NCI-H2196 (cell line): Measurements from ENCODE around the gene SPATA22.
"Not testable (repeated sequence)": the region's sequence is repeated elsewhere in the genome, so short reads cannot be mapped to it uniquely, and the experiment has no call there.

Source experiments
- DNase-seq: peaks from one replicate; lab custom pipeline; 2025; ENCODE audit not compliant: unreplicated experiment; lab: John Stamatoyannopoulos, UW

The SPATA22 gene

DNA sequence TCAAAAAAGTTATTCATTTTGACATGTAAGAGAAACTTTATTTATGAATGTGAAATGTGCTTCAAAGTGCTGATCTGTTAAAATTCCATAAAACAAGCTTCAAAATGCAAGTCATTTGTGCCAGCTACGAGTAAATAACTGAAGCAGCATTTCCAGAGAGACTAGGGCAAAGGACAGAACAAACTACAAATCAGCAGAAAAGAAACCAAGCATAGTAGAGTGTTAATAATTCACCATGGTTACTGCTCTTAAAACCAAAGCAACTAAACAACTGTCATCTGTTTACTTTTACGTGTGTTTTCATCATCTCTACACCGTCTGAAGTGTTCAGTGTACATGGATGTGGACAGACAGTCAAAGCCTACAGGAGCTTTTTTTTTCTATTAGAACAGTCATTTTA lies 2.6 kb upstream of the SPATA22 start:
- no peak for DNase-seq

DNA sequence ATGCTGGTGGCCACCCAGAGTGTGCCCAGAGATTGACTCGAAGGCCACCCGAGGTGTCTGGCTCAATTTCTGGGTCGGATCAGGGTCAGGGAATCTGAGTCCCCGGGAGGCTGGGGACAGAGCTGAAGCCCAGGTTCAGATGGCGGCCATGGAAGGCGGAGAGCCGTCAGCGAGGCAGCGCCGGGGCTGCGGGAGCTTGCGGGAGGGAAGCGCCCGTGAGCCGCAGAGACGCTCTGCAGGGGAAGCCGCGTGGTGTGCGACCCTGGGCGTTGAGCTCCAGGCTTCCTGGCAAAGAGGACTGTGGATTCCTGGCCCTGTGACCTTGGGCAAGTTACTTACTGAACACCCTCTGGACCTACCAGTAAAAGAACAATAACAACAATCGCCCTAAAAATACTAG lies 518 bp upstream of the SPATA22 start:
- no peak for DNase-seq

DNA sequence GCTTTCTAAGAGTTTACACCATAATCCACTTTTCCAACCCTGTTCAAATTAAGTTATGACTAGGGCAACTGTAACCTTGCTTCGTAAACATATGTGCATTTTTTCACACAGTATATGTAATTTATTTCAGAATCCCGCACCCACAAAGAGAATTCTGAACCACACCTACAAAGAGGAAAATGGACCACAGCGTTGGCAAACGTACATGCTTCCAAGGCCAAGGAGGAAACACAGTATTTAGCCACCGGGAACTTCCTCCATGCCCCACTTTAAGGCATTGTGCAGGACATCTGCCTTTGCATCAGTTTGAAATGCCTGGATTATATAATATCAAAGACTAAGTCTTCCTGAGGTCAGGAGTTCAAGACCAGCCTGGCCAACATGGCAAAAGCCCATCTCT lies 2.1 kb downstream of the SPATA22 start:
- DNase-seq: no peak

DNA sequence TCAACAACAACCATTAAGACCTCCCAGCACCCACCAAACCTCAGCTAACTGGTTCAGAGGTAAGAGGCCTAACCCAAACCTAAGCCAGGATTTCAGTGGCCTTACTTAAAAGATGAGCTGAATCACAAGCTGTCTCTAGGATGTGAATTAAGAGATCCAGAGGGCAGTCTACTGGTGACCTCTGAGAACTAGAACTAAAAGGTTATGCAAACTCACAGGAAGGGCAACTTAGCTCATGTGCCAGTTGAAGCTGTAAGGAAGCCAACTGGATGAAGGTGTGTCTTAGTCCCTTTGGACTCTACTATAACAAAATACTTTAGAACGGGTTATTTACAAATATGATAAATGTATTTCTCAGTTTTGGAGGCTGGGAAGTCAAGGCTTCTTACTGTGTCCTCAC lies 5.3 kb downstream of the SPATA22 start:
- not testable (repeated sequence) for DNase-seq

DNA sequence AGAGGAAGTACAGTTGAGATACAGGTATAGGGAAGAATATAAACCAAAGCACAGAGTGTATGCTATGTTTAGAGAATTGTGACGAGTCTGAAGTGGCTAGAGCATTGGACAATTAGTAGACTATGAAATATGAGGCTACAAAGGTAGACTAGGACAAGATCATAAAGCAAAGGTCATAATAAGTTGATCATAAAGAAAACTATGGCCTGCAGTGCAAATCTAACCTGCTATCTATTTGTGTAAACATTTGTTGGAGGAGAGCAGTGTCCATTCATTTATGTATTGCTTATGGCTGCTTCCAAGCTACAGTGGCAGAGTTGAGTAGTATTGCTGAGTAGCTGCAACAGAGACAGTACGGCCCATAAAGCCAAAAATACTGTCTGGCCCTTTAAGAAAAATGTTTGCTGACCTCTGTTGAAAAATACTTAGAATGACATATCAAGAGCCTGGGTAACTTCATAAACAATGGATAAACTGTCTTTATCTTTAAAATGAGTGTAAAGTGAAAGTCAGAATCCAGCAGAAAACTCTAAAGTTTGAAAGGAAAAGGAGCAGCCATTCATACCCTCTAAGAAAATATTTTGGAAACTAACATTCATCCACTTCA lies 23.5 kb downstream of the SPATA22 start:
- DNase-seq: no peak

DNA sequence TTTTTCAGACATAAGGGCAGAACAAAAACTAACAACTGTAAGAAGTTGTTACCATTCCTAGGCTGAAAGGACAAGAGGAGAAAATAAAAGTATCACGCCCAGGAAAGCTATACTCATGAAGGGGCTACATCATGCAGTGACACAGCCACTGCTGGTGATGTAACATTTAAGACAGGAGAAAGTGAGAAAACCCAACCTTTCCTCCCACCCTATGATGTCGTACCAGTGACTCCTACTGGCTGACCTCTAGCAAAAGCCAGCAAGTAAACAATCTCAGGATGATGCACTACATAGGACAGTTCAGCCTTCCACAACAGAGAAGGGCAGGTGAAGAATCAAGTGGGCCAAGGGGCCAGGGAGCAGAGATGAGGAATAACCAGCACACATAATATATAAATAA lies 24.0 kb downstream of the SPATA22 start:
- DNase-seq: no peak

DNA sequence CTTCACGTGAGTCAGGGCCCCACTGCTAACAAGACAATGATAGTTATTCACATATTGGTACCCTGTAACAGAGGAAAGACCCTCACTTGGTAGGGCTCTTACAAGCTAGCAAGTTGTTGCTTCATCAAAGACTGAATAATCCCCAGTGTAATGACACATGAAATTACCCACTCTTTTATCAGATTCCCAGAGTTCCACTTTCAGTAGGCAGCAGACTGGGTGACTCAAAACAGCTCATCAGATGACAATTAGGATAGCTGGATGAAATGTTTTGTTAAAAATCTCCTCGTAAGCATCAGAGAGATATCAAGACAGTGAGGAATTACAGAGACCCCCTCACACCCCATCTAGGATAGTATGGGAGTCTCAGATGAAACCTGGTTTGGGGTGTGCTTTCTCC lies 31.2 kb downstream of the SPATA22 start:
- no peak for DNase-seq

DNA sequence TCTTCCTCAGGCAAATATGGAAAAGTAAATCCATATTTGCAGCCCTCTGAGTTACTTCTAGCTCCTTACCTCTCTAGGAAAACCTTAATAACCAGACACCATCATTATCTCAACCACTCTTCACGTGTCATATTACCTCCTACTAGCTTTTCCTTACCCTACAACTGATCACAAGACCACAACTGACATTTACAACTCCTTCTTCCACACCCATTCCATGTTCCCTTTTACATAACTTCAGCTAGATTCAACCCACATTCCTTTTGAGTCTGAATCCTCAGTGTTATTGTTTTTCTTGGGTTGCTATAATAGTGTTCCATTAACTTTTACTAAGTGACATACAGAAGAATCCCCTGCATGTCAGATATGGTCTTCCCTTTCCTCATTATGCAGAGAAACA lies 33.3 kb downstream of the SPATA22 start:
- no peak for DNase-seq

DNA sequence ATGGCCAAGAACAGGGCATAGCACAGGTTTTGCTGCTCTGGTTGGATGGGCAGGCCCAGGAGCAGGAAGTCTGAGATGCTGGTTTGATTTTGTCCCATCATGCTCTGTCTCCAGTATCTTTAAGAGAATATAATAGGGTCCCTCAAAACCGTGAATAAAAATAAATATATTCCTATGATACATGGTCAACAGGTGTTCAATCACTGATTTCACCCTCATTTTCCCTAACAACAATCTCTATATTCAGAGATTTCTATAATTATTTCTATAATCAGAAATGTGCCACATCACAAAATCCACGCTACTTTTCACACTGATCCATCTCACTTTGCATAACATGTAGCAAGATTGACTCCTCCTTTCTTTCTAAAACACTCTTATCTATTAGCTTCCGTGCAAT lies 37.9 kb downstream of the SPATA22 start, which contains the start of gene OR1E2:
Gene OR1E2 (minus strand): TSS at position 101 of the 400 bp plus-strand sequence. CDS start 0 bp downstream, at position 101.
- no peak for DNase-seq

DNA sequence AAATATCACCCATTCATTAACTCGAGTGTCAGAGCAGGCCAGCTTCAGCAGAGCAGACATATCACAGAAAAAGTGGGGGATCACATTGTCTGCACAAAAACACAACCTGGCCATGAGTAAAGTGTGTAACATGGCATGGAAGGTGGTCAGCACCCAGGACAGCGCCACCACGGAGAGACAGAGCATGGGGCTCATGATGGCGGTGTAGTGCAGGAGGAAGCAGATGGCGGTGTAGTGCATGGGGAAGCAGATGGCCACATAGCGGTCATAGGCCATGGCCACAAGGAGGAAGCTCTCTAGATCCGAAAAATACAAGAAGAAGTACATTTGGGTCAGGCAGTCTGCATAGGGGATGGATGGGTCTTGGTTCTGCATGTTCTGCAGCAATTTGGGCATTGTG lies 38.4 kb downstream of the SPATA22 start:
- DNase-seq: not testable (repeated sequence)

DNA sequence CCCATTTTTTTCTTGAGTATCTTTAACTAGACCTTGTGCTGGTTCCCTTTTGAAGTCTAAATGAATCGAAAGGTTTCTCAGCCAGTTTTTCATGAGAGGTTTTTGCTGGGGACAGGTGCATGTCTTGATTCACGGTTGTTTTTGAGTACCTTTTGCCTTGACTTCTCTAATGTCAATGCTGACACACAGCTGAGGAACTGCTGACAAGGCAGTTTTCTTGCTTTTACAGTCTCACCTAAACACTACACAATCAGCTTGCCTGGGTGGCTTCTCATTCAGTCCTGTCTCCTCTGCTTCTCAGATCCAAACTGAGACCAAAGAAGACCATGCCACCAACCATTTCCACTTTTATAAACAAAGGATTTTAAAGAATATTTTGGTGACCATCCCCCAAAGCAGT lies 53.4 kb downstream of the SPATA22 start:
- DNase-seq: no peak

DNA sequence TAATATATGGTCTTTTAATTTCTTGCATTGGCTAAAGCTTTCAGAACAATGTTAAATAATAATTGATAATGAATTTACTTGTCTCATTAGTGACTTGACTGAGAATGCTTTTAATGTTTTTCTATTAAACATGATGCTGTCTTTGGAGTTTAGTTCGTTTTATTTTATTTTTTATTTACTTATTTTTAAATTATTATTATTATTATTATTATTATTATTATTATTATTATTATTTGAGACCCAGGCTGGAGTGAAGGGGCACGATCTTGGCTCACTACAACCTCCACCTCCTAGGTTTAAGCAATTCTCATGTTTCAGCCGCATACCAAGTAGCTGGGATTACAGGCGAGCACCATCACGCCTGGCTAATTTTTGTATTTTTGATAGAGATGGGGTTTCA lies 56.0 kb downstream of the SPATA22 start:
- no peak for DNase-seq

DNA sequence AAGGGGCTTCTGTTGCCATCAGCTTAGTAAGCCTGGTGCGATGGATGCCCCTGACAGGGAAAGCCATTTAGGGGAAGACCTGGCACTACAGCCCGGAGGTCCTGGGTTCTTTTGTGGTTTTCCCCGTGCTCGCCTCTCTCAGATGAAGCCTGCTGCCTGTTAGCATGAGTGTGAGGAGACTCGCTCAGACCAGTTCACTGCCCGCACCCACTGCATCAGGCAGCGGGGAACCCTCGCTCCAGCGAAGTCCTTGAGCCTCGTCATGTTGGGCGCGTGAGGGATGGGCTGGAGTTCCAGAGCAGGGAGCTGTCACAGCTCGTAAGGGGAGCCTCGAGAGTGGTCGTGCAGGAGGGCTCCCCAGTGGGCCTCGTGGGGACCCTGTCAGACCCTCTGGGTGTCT lies 59.4 kb downstream of the SPATA22 start:
- not testable (repeated sequence) for DNase-seq

DNA sequence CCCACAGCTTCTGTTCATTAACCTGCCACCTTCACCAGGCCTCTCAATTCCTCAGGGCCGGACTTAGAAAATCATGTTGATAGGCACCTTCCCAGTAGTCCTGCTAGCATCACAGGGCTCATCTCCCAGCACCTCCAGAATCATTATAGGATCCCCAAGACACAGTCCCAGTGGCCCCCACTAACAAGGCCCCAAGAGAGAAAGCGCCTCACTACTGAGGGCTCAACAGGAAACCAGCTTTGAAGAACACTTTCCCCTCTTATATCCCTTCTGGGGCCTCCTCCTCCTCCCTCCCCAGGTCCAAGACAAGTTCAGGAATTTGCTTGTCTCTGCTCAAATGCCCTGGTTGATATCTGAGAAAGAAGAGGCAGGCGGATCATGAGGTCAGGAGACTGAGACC lies 60.5 kb downstream of the SPATA22 start, which contains the start of gene OR3A3:
Gene OR3A3 (plus strand): TSS at position 301 of the 400 bp plus-strand sequence.
- DNase-seq: no peak

DNA sequence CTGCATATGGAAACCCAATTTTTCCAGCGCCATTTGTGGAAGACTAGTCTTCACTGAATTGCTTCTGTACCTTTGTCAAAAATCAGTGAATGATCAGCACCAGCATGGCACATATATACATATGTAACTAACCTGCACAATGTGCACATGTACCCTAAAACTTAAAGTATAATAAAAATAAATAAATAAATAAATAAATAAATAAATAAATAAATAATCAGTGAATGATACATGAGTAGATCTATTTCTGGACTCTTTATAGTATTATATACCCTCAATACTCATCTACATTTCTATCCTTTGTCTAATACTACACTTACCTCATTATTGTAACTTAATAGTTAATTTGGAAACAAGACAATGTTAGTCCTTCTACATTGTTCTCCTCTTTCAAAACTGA lies 67.8 kb downstream of the SPATA22 start:
- DNase-seq: not testable (repeated sequence)

DNA sequence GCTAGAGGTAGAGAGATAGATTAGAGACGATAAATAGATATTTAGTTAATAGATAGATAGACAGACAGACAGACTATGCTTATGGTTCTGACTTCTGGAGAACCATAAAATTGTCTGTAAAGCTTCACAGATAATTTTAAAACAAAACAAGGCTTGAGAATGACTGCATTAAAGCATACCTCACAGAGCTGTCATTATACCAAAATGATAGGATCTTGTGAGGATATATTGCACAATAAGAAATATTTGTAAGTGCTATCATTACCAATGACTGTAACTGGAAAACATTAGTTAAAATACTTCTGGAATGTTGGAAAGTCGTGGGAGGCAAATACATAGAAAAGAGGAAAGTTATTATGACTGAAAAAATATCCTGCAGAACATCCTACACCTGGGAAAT lies 69.8 kb downstream of the SPATA22 start:
- no peak for DNase-seq

DNA sequence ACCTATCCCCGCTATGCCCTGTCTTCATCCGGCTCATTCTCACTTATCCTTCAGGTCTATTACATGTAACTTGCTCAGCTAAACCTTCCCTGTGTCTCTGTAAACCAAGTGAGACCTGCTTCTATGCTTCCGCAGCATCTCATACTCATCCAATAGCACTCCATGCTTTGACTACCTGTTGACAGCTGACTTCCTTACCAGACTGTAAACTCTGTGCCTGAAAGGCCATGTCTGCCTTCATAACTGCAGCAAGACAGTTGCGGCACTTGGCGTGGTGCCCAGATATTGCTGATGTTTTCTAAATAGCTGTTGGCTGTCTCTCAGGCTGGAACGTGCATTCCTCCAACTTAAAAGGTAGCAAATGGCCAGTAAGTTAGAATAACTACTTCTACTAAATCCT lies 71.6 kb downstream of the SPATA22 start:
- DNase-seq: no peak

DNA sequence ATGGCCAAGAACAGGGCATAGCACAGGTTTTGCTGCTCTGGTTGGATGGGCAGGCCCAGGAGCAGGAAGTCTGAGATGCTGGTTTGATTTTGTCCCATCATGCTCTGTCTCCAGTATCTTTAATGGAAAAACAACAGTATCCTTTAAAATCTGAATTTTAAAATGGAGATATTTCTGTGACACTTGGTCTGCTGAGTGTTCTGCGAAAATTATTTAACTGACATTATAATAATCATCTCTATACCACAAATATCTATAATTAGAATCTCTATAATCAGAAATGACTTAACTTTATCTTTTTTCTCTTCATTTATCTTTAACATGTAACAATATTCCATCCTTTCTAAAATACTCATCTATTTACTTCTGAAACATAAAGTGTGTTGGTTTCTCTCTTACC lies 73.3 kb downstream of the SPATA22 start, which contains the start of gene OR1E1:
Gene OR1E1 (minus strand): TSS at position 101 of the 400 bp plus-strand sequence. CDS start 0 bp downstream, at position 101.
- DNase-seq: no peak

DNA sequence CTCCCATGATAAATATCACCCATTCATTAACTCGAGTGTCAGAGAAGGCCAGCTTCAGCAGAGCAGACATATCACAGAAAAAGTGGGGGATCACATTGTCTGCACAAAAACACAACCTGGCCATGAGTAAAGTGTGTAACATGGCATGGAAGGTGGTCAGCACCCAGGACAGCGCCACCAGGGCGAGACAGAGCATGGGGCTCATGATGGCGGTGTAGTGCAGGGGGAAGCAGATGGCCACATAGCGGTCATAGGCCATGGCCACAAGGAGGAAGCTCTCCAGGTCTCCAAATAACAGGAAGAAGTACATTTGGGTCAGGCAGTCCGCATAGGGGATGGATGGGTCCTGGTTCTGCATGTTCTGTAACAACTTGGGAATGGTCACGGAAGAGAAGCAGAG lies 73.8 kb downstream of the SPATA22 start:
- DNase-seq: not testable (repeated sequence)
